Caco-2 (cell line): ENCODE results near the gene DET1. TPM values are rescaled to one million over a fixed set of nuclear protein-coding genes. Genes with fewer than 3 reads are reported as not detected.
"Not testable (repeated sequence)": the region's sequence is repeated elsewhere in the genome, so short reads cannot be mapped to it uniquely, and the experiment has no call there.

Experiments used
- BruUV-seq: library from RNA; stranded (reverse); fragments of 400-500 nt; replicated peaks from 2 replicates; lab custom pipeline; 2021; lab: Mats Ljungman, UMichigan
- CTCF ChIA-PET: fragments of 300-600 bp; sonication (Branson Sonifier 250); formaldehyde crosslinking; loops from one replicate; lab custom pipeline; 2022; ENCODE audit warnings: antibody characterized with exemption; lab: Charles Lee
- POLR2A ChIA-PET: fragments of 300-600 bp; sonication (Branson Sonifier 250); formaldehyde crosslinking; loops from one replicate; lab custom pipeline; 2022; ENCODE audit warnings: antibody characterized with exemption; lab: Charles Lee
- DNase-seq, 2 experiments: peaks; one replicate each; pipeline versions ENCODE4 v3.0.0 to v3.0.0-alpha.2; 2020 to 2022
- H3K27me3 ChIP-seq: replicated peaks from 2 replicates; pipeline ENCODE4 v1.6.0; 2011; ENCODE audit warnings: low read length; ENCODE audit not compliant: control insufficient read depth, insufficient read depth
- H3K36me3 ChIP-seq: 2 replicates; pipeline ENCODE4 v1.5.1; 2011; ENCODE audit warnings: low read length; ENCODE audit not compliant: control insufficient read depth, insufficient read depth
- H3K4me1 ChIP-seq: fragments of 250-450 bp; sonication (Bioruptor Pico); 2 replicates; pipeline ENCODE4 v1.5.1; 2020; ENCODE audit warnings: mild to moderate bottlenecking
- H3K4me3 ChIP-seq: 2 replicates; pipeline ENCODE4 v1.5.1; 2011; ENCODE audit warnings: low read depth, mild to moderate bottlenecking, control low read depth, low read length
- H3K9me3 ChIP-seq: fragments of 250-450 bp; sonication (Bioruptor Pico); 2 replicates; pipeline ENCODE4 v1.5.1; 2020; ENCODE audit warnings: mild to moderate bottlenecking, moderate library complexity
- H3K27ac Mint-ChIP-seq: one replicate; pipeline ENCODE4 v1.8.0; 2022; ENCODE audit warnings: mixed read lengths; ENCODE audit not compliant: unreplicated experiment
- H3K27me3 Mint-ChIP-seq: one replicate; pipeline ENCODE4 v1.8.0; 2022; ENCODE audit warnings: mixed read lengths; ENCODE audit not compliant: insufficient read depth, unreplicated experiment
- H3K36me3 Mint-ChIP-seq: one replicate; pipeline ENCODE4 v1.8.0; 2022; ENCODE audit warnings: mild to moderate bottlenecking, mixed read lengths; ENCODE audit not compliant: insufficient read depth, unreplicated experiment
- H3K4me1 Mint-ChIP-seq: one replicate; pipeline ENCODE4 v1.8.0; 2022; ENCODE audit warnings: low read depth, mixed read lengths; ENCODE audit not compliant: unreplicated experiment
- H3K4me3 Mint-ChIP-seq: one replicate; pipeline ENCODE4 v1.8.0; 2022; ENCODE audit warnings: mild to moderate bottlenecking, moderate library complexity, mixed read lengths; ENCODE audit not compliant: unreplicated experiment
- H3K9me3 Mint-ChIP-seq: one replicate; pipeline ENCODE4 v1.8.0; 2022; ENCODE audit warnings: mixed read lengths; ENCODE audit not compliant: unreplicated experiment
- intact Hi-C: fragments of 100-400 bp; cut with micrococcal nuclease; formaldehyde crosslinking; loops from one replicate; pipeline ENCODE4 v1.10.0; 2022; ENCODE audit not compliant: unreplicated experiment
- total RNA-seq: library from RNA; stranded (reverse); gene quantifications from 2 replicates; pipeline ENCODE4 v1.2.3, GENCODE V29; 2022
- TF ChIP-seq, protein P1 (sequence below), 2 experiments: fragments of 200-600 bp in 1 of 2; IDR thresholded peaks; 1 replicate in 1 of 2; 2 replicates in 1 of 2; pipeline versions ENCODE4 v1.5.1 to v1.8.0; 2011 to 2022; ENCODE audit warnings: antibody characterized with exemption in 1 of 2, control low read depth in 1 of 2, inconsistent platforms in 1 of 2, low read depth in 1 of 2, low read length in 1 of 2, mild to moderate bottlenecking in 1 of 2, moderate library complexity in 1 of 2; ENCODE audit not compliant: insufficient read depth in 1 of 2, severe bottlenecking in 1 of 2, unreplicated experiment in 1 of 2

Gene DET1
- total RNA-seq, 1 experiment from 2014 or later, result 2.0 TPM

DNA sequence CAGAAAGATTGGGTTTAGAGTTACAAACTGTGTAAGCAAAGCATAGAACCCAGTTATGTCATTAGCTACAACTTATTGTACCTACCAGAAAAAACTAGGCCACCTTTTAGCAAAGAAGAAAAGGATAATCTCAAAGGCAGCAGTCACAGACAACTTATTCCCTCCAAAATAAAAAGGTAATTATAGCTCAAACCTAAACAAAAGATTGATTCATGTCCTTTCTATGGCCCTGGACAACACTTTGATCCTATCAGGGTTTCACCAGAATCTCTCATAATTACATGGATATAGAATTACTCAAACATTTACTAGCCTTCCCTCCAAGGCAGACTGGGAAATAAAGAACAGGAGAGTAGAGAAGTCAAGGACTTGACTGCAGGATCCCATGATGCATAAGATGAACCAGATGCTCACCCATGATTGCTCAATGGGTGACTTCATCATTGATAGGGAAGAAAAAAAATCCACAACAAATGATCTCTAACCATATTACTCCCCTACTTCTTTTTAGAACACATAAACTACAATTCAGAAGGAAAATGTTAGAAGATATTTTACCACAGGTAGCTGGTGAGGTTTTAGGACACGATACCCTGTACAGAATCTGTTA lies 17.4 kb downstream of the DET1 start:
- no peaks in the 10 kb centered on the region for H3K27me3 Mint-ChIP-seq
- H3K36me3 Mint-ChIP-seq, result no peaks in the 10 kb centered on the region

GRCh38 chr15:88526247-88526879 lies 20.1 kb downstream of the DET1 start:
- no peaks in the 10 kb centered on the region for H3K36me3 Mint-ChIP-seq
- H3K27ac Mint-ChIP-seq, result no peak overlapping the region
- TF ChIP-seq, protein P1, sequence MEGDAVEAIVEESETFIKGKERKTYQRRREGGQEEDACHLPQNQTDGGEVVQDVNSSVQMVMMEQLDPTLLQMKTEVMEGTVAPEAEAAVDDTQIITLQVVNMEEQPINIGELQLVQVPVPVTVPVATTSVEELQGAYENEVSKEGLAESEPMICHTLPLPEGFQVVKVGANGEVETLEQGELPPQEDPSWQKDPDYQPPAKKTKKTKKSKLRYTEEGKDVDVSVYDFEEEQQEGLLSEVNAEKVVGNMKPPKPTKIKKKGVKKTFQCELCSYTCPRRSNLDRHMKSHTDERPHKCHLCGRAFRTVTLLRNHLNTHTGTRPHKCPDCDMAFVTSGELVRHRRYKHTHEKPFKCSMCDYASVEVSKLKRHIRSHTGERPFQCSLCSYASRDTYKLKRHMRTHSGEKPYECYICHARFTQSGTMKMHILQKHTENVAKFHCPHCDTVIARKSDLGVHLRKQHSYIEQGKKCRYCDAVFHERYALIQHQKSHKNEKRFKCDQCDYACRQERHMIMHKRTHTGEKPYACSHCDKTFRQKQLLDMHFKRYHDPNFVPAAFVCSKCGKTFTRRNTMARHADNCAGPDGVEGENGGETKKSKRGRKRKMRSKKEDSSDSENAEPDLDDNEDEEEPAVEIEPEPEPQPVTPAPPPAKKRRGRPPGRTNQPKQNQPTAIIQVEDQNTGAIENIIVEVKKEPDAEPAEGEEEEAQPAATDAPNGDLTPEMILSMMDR (IDR thresholded peaks at IDR 0.05; ENCODE audit: insufficient read depth in 1 of 2, low read depth in 1 of 2, low read length in 1 of 2, severe bottlenecking in 1 of 2, unreplicated experiment in 1 of 2), result no peak
- CTCF ChIA-PET, result no interaction called here
- H3K27me3 ChIP-seq, result no peaks in the 10 kb centered on the region
- no peak for DNase-seq
- intact Hi-C loops, result no loop called here
- no peak overlapping the region for H3K4me3 Mint-ChIP-seq
- no peaks in the 10 kb centered on the region for H3K4me1 Mint-ChIP-seq
- H3K4me1 ChIP-seq, result no peaks in the 10 kb centered on the region
- POLR2A ChIA-PET, result no interaction called here
- H3K36me3 ChIP-seq, result no peaks in the 10 kb centered on the region
- no peaks in the 10 kb centered on the region for H3K27me3 Mint-ChIP-seq
- BruUV-seq, result no TSS peak
- no peaks in the 10 kb centered on the region for H3K9me3 ChIP-seq
- H3K4me3 ChIP-seq, result no peak overlapping the region
- H3K9me3 Mint-ChIP-seq, result no peaks in the 10 kb centered on the region

More for the DNA sequence above, 17.4 kb downstream of the DET1 start:
- Histone ChIP-seq H3K9me3 (no peaks in the 10 kb centered on the region), H3K4me1 (no peaks in the 10 kb centered on the region), H3K4me3 (no peak overlapping the region), H3K27me3 (no peaks in the 10 kb centered on the region), H3K36me3 (no peaks in the 10 kb centered on the region)
- POLR2A ChIA-PET, result no interaction called here
- Mint-ChIP-seq H3K4me3 (no peak overlapping the region), H3K9me3 (no peaks in the 10 kb centered on the region), H3K4me1 (no peaks in the 10 kb centered on the region), H3K27ac (no peak overlapping the region)
- no peak for DNase-seq
- TF ChIP-seq, protein P1 (IDR thresholded peaks at IDR 0.05; ENCODE audit: insufficient read depth in 1 of 2, low read depth in 1 of 2, low read length in 1 of 2, severe bottlenecking in 1 of 2, unreplicated experiment in 1 of 2), result no peak
- BruUV-seq, result no TSS peak
- intact Hi-C loops, result no loop called here
- CTCF ChIA-PET, result no interaction called here

DNA sequence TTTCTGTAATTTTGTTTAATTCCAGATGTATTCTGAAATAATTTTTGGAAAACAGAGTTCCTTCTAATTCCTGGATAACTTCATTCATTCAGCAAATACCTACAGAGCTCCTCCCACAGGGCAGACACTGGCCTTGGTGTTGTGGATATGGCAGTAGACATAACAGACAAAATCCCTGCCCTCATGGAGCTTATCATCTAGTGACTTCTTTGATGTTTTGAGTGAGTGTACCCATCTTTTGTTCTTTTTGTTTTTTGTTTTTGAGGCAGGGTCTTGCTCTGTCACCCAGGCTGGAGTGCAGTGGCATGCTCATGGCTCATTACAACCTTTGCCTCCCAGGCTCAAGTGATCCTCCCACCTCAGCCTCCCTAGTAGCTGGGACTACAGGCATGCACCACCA lies 21.1 kb downstream of the DET1 start:
- no TSS peak for BruUV-seq
- no peak for DNase-seq
- H3K4me1 Mint-ChIP-seq, result no peaks in the 10 kb centered on the region
- H3K36me3 ChIP-seq, result no peaks in the 10 kb centered on the region
- H3K36me3 Mint-ChIP-seq, result no peaks in the 10 kb centered on the region
- H3K9me3 Mint-ChIP-seq, result no peaks in the 10 kb centered on the region
- no peak overlapping the region for H3K4me3 ChIP-seq
- no peaks in the 10 kb centered on the region for H3K27me3 Mint-ChIP-seq
- H3K27ac Mint-ChIP-seq, result no peak overlapping the region
- H3K27me3 ChIP-seq, result no peaks in the 10 kb centered on the region
- H3K4me1 ChIP-seq, result no peaks in the 10 kb centered on the region
- intact Hi-C loops, result no loop called here
- no peaks in the 10 kb centered on the region for H3K9me3 ChIP-seq
- POLR2A ChIA-PET, result no interaction called here
- no peak overlapping the region for H3K4me3 Mint-ChIP-seq
- CTCF ChIA-PET, result no interaction called here
- TF ChIP-seq, protein P1 (IDR thresholded peaks at IDR 0.05; ENCODE audit: insufficient read depth in 1 of 2, low read depth in 1 of 2, low read length in 1 of 2, severe bottlenecking in 1 of 2, unreplicated experiment in 1 of 2), result no peak

GRCh38 chr15:88524094-88524493 lies 22.4 kb downstream of the DET1 start:
- H3K36me3 ChIP-seq, BruUV-seq, DNase-seq, H3K4me1 Mint-ChIP-seq, H3K27ac Mint-ChIP-seq, H3K4me3 Mint-ChIP-seq, H3K36me3 Mint-ChIP-seq, intact Hi-C loops, H3K4me3 ChIP-seq, CTCF ChIA-PET, H3K4me1 ChIP-seq, POLR2A ChIA-PET, H3K27me3 Mint-ChIP-seq, H3K9me3 ChIP-seq, H3K9me3 Mint-ChIP-seq, H3K27me3 ChIP-seq: not testable (repeated sequence)
